CD14-positive monocyte (primary cell): Measurements from ENCODE around the gene POLR3A. TPM values are rescaled to one million over a fixed set of nuclear protein-coding genes. Genes with fewer than 3 reads are reported as not detected.

Source experiments
- DNase-seq, 3 donors: peaks; one replicate each; pipeline ENCODE4 v3.0.0-alpha.2; 2011 to 2022
- H2AFZ ChIP-seq: 2 replicates; pipeline ENCODE4 v1.6.0; 2012; ENCODE audit warnings: mild to moderate bottlenecking, low read depth, low read length, inconsistent platforms; ENCODE audit not compliant: insufficient read depth, poor library complexity, severe bottlenecking
- H3K27ac ChIP-seq, 2 donors: 1 replicate in 1 of 2; 2 replicates in 1 of 2; pipeline ENCODE4 v1.5.1; 2012 to 2013; ENCODE audit warnings: low read length in 2 of 2, control low read depth in 1 of 2, inconsistent platforms in 1 of 2, low read depth in 1 of 2, mild to moderate bottlenecking in 1 of 2
- H3K27me3 ChIP-seq, 2 donors: one replicate each; pipeline versions ENCODE4 v1.6.0 to v1.6.1; 2011 to 2013; ENCODE audit warnings: low read length in 2 of 2; ENCODE audit not compliant: control insufficient read depth in 2 of 2, insufficient read depth in 2 of 2
- H3K36me3 ChIP-seq, 2 donors: replicated peaks in 1 of 2; 1 replicate in 1 of 2; 2 replicates in 1 of 2; pipeline versions ENCODE4 v1.5.1 to v1.6.1; 2012 to 2013; ENCODE audit warnings: low read length in 2 of 2, control low read depth in 1 of 2, inconsistent platforms in 1 of 2, mild to moderate bottlenecking in 1 of 2; ENCODE audit not compliant: insufficient read depth in 2 of 2, control insufficient read depth in 1 of 2
- H3K4me1 ChIP-seq, 2 donors: 1 replicate in 1 of 2; 2 replicates in 1 of 2; pipeline versions ENCODE4 v1.5.1 to v1.6.1; 2012 to 2013; ENCODE audit warnings: low read length in 2 of 2, control low read depth in 1 of 2, inconsistent platforms in 1 of 2, mild to moderate bottlenecking in 1 of 2, moderate library complexity in 1 of 2; ENCODE audit not compliant: insufficient read depth in 2 of 2, control insufficient read depth in 1 of 2
- H3K4me2 ChIP-seq: replicated peaks from 2 replicates; pipeline ENCODE3; 2012; ENCODE audit warnings: low read length, moderate library complexity, mild to moderate bottlenecking; ENCODE audit not compliant: poor library complexity, severe bottlenecking; ENCODE audit errors: extremely low read depth
- H3K4me3 ChIP-seq, 3 experiments: fragments of 200-600 bp in 1 of 3; sonication (generic) in 1 of 3; replicated peaks in 1 of 3; 1 replicate in 2 of 3; 2 replicates in 1 of 3; pipeline ENCODE4 v1.5.1; 2011 to 2013; ENCODE audit warnings: low read length in 3 of 3, mild to moderate bottlenecking in 3 of 3, control low read depth in 2 of 3, low read depth in 2 of 3, inconsistent platforms in 1 of 3, moderate library complexity in 1 of 3
- H3K79me2 ChIP-seq: 2 replicates; pipeline ENCODE4 v1.6.0; 2012; ENCODE audit warnings: mild to moderate bottlenecking, control low read depth, inconsistent platforms, low read length, moderate library complexity; ENCODE audit not compliant: insufficient read depth
- H3K9ac ChIP-seq: 2 replicates; pipeline ENCODE4 v1.6.0; 2017; ENCODE audit warnings: low read length, mild to moderate bottlenecking; ENCODE audit not compliant: insufficient read depth, poor library complexity, severe bottlenecking
- H3K9me3 ChIP-seq, 2 donors: replicated peaks in 1 of 2; 1 replicate in 1 of 2; 2 replicates in 1 of 2; pipeline versions ENCODE4 v1.5.1 to v1.6.1; 2012 to 2013; ENCODE audit warnings: low read length in 2 of 2, control low read depth in 1 of 2; ENCODE audit not compliant: control insufficient read depth in 1 of 2, insufficient read depth in 1 of 2
- H4K20me1 ChIP-seq: 2 replicates; pipeline ENCODE4 v1.6.0; 2012; ENCODE audit warnings: mild to moderate bottlenecking, low read length, control low read depth, moderate library complexity; ENCODE audit not compliant: insufficient read depth
- H3K27ac Mint-ChIP-seq, 7 donors: one replicate each; pipeline ENCODE4 v1.8.0; 2020; ENCODE audit warnings: mild to moderate bottlenecking in 7 of 7, mixed read lengths in 7 of 7, moderate library complexity in 6 of 7, inconsistent platforms in 2 of 7
- H3K27me3 Mint-ChIP-seq, 3 donors: one replicate each; pipeline ENCODE4 v1.8.0; 2021 to 2022; ENCODE audit warnings: low read depth in 3 of 3, mild to moderate bottlenecking in 3 of 3, mixed read lengths in 3 of 3, moderate library complexity in 3 of 3, inconsistent platforms in 1 of 3
- H3K36me3 Mint-ChIP-seq, 2 donors: one replicate each; pipeline ENCODE4 v1.8.0; 2020; ENCODE audit warnings: mixed read lengths in 2 of 2, inconsistent platforms in 1 of 2, mild to moderate bottlenecking in 1 of 2
- H3K4me1 Mint-ChIP-seq: one replicate; pipeline ENCODE4 v1.8.0; 2020; ENCODE audit warnings: mild to moderate bottlenecking, mixed read lengths
- H3K4me3 Mint-ChIP-seq, 2 donors: one replicate each; pipeline ENCODE4 v1.8.0; 2020; ENCODE audit warnings: mild to moderate bottlenecking in 2 of 2, mixed read lengths in 2 of 2, moderate library complexity in 1 of 2
- H3K9me3 Mint-ChIP-seq, 7 donors: one replicate each; pipeline ENCODE4 v1.8.0; 2020 to 2022; ENCODE audit warnings: mixed read lengths in 7 of 7, mild to moderate bottlenecking in 6 of 7, moderate library complexity in 6 of 7, inconsistent platforms in 2 of 7
- WGBS: methylation state at CpG from one replicate; pipeline ENCODE4 v1.1.5; 2013; ENCODE audit warnings: missing lambda C conversion rate; ENCODE audit not compliant: insufficient coverage; 5-methylcytosine and 5-hydroxymethylcytosine counted together
- intact Hi-C, 2 donors: fragments of 100-400 bp; cut with micrococcal nuclease; formaldehyde crosslinking; loops; one replicate each; pipeline versions ENCODE4 v1.15.0 to v1.15.1; 2023
- polyA plus RNA-seq, 3 donors: library from polyadenylated mRNA; depleted of rRNA in 1 of 3; unstranded in 2 of 3; stranded (reverse) in 1 of 3; fragments of 300-500 nt in 2 of 3; fragments of >200 nt in 1 of 3; fragmentation: Illumina TruSeq in 2 of 3; gene quantifications; 1 replicate in 2 of 3; 2 replicates in 1 of 3; pipeline ENCODE4 v1.2.3, GENCODE V29; 2012 to 2021
- TF ChIP-seq, protein P1 (sequence below): fragments of 200-600 bp; IDR thresholded peaks from one replicate; pipeline ENCODE4 v1.8.0; 2022; ENCODE audit warnings: antibody characterized with exemption, mild to moderate bottlenecking

Gene POLR3A
- polyA plus RNA-seq, 3 donors: 2.7 to 5.2 (median 4.7) TPM

- Histone ChIP-seq H3K4me1 (no peaks in the 10 kb centered on the region), H3K36me3 (peaks cover 93 to 100% of the 10 kb centered on the region in 2 donors), H3K27me3 (no peaks in the 10 kb centered on the region), H2AFZ (no peak overlapping the region), H3K9ac (no peak overlapping the region), H3K4me3 (no peak overlapping the region), H3K4me2 (no peak overlapping the region), H3K79me2 (no peaks in the 10 kb centered on the region), H3K27ac (no peak overlapping the region), H4K20me1 (no peaks in the 10 kb centered on the region), H3K9me3 (no peaks in the 10 kb centered on the region)
- intact Hi-C loops: no loop called here
- DNase-seq: no peak
- Mint-ChIP-seq H3K36me3 (peaks cover 85 to 100% of the 10 kb centered on the region in 2 donors), H3K27ac (peak overlapping the region in 1 of 7 donors; percentile 21), H3K4me3 (no peak overlapping the region), H3K4me1 (no peaks in the 10 kb centered on the region), H3K27me3 (no peaks in the 10 kb centered on the region), H3K9me3 (no peaks in the 10 kb centered on the region)
- 100% methylated on average over 1 of the region's 5 CpGs for WGBS
- TF ChIP-seq, protein P1, sequence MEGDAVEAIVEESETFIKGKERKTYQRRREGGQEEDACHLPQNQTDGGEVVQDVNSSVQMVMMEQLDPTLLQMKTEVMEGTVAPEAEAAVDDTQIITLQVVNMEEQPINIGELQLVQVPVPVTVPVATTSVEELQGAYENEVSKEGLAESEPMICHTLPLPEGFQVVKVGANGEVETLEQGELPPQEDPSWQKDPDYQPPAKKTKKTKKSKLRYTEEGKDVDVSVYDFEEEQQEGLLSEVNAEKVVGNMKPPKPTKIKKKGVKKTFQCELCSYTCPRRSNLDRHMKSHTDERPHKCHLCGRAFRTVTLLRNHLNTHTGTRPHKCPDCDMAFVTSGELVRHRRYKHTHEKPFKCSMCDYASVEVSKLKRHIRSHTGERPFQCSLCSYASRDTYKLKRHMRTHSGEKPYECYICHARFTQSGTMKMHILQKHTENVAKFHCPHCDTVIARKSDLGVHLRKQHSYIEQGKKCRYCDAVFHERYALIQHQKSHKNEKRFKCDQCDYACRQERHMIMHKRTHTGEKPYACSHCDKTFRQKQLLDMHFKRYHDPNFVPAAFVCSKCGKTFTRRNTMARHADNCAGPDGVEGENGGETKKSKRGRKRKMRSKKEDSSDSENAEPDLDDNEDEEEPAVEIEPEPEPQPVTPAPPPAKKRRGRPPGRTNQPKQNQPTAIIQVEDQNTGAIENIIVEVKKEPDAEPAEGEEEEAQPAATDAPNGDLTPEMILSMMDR: no peak
Measured at GRCh38 chr10:78017856-78018255, 11.5 kb downstream of the POLR3A start.

GRCh38 chr10:78015546-78015945 lies 13.8 kb downstream of the POLR3A start:
- Histone ChIP-seq H3K79me2 (no peaks in the 10 kb centered on the region), H3K27ac (no peak overlapping the region), H3K9me3 (no peaks in the 10 kb centered on the region), H3K36me3 (peaks cover 94 to 100% of the 10 kb centered on the region in 2 donors), H3K27me3 (no peaks in the 10 kb centered on the region), H3K4me3 (no peak overlapping the region), H3K4me1 (no peaks in the 10 kb centered on the region), H3K4me2 (no peak overlapping the region), H2AFZ (no peak overlapping the region), H3K9ac (no peak overlapping the region), H4K20me1 (no peaks in the 10 kb centered on the region)
- TF ChIP-seq, protein P1: no peak
- Mint-ChIP-seq H3K36me3 (peaks cover 86 to 100% of the 10 kb centered on the region in 2 donors), H3K27ac (no peak overlapping the region), H3K4me3 (no peak overlapping the region), H3K27me3 (no peaks in the 10 kb centered on the region), H3K4me1 (no peaks in the 10 kb centered on the region), H3K9me3 (no peaks in the 10 kb centered on the region)
- intact Hi-C loops: no loop called here
- DNase-seq: no peak
- WGBS: 80% methylated on average over 1 of the region's 5 CpGs
